Neural cell (in vitro differentiated cells): ENCODE data around the gene TMEM164.

Experiments
- EZH2 ChIP-seq: fragments of 200-600, 300-800 bp; shearing (Covaris generic), sonication (generic); IDR thresholded peaks from 2 replicates; pipeline ENCODE4 v1.6.1; 2014; ENCODE audit warnings: antibody characterized with exemption, low read length, borderline replicate concordance, mild to moderate bottlenecking; ENCODE audit not compliant: insufficient read depth, poor library complexity, severe bottlenecking
- RAD21 ChIP-seq: fragments of 450-650 bp; conservative IDR thresholded peaks from 2 replicates; pipeline ENCODE4 v1.6.1; 2014; ENCODE audit warnings: antibody characterized with exemption, mild to moderate bottlenecking, moderate library complexity

DNA sequence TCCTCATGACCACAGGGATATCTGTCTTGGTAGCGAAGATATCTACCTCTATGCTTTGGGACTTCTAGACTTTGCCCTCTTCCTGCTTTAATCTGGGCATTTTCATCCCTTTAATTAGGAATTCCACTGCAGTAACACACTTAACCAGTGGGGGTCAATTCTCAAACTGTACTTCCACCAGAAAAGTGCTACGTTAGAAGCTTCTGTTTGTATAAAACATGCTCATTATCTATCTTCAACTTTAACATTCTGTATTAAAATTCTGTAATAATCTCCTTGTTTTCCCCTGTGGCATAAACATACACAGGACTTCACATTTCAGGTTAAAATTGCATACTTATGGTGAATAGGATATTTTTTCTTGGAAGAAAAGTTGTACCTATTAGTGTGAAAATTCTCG lies 209.4 kb downstream of the TMEM164 start:
- TF ChIP-seq EZH2 (no peak), RAD21 (no peak)
